Upper lobe of left lung (tissue), 4 donors: ENCODE results near the gene MEGF10.

Source experiments
- EP300 ChIP-seq, 4 donors: sonication (generic); formaldehyde crosslinking; IDR thresholded peaks; one replicate each; pipeline ENCODE4 v1.5.1; 2017; ENCODE audit warnings: antibody characterized with exemption in 4 of 4, control low read depth in 2 of 4
- POLR2A ChIP-seq, 4 donors: fragments of 450-650 bp; IDR thresholded peaks; one replicate each; pipeline ENCODE4 v1.5.1; 2016 to 2017; ENCODE audit warnings: antibody characterized with exemption in 4 of 4, mild to moderate bottlenecking in 2 of 4
- TF ChIP-seq, protein P1 (sequence below), 6 experiments: fragments of 450-650 bp in 4 of 6; fragments of 200-600 bp in 2 of 6; sonication (generic) in 2 of 6; IDR thresholded peaks; one replicate each; pipeline ENCODE4 v1.5.1; 2016 to 2019; ENCODE audit warnings: antibody characterized with exemption in 6 of 6

DNA sequence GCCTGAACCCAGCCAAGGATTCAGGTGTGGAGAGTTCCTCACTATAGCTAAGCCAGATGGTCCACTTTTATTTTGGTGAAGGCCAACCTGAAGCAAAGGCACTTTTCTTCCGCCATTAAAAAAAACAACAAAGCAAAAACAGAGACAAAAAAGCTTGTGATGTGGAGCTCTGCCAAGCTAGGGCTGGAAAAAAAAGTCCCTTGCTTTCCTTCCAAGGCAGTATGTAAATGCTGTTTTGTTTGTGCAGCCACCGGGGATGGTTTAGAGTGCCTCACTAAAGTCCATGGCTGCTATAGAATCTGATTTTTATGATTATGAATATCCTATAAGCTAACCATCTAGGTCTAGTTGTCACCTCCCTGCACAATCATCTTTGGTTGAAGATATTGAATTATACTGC is 14.9 kb downstream of the MEGF10 start:
- TF ChIP-seq, protein P1, sequence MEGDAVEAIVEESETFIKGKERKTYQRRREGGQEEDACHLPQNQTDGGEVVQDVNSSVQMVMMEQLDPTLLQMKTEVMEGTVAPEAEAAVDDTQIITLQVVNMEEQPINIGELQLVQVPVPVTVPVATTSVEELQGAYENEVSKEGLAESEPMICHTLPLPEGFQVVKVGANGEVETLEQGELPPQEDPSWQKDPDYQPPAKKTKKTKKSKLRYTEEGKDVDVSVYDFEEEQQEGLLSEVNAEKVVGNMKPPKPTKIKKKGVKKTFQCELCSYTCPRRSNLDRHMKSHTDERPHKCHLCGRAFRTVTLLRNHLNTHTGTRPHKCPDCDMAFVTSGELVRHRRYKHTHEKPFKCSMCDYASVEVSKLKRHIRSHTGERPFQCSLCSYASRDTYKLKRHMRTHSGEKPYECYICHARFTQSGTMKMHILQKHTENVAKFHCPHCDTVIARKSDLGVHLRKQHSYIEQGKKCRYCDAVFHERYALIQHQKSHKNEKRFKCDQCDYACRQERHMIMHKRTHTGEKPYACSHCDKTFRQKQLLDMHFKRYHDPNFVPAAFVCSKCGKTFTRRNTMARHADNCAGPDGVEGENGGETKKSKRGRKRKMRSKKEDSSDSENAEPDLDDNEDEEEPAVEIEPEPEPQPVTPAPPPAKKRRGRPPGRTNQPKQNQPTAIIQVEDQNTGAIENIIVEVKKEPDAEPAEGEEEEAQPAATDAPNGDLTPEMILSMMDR (IDR thresholded peaks at IDR 0.05): no peak
- TF ChIP-seq EP300 (IDR thresholded peaks at IDR 0.05) (no peak), POLR2A (IDR thresholded peaks at IDR 0.05) (no peak)
